NT2/D1 (cell line): ENCODE results near the gene PGP.

Experiments used
- YY1 ChIP-seq: IDR thresholded peaks from 2 replicates; pipeline ENCODE4 v1.6.1; 2011; ENCODE audit not compliant: insufficient read length, insufficient read depth
- ZNF274 ChIP-seq: IDR thresholded peaks from 2 replicates; pipeline ENCODE4 v1.6.1; 2011; ENCODE audit warnings: mild to moderate bottlenecking, low read depth, low read length

DNA sequence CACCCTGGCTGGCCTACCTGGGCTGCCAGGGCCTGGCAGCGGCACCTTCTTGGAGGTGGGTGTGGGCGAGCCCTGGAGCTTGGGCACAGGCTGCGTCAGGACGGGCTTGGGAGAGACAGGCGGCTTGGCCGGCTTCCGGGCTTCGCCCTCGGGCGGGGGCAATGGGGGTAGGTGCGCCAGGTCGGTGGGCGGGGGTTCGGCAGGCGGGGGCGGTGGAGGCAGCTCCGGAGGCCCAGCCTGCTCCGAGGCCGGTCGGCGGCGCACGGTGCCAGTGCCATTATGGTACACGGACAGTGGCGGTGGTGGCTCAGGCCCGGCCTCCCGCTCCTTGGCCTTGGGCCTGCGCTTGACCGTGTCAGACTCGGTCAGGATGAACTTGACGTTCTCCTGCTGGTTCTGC, 35.1 kb downstream of the PGP start:
- TF ChIP-seq ZNF274 (no peak), YY1 (no peak)
